ENCODE results near the gene ZSCAN5A. TPM values are rescaled to one million over a fixed set of nuclear protein-coding genes. Genes with fewer than 3 reads are reported as not detected.
A peak's percentile ranks its signal among the peaks of the same experiment; 100 is the strongest.
"Not testable (repeated sequence)": the region's sequence is repeated elsewhere in the genome, so short reads cannot be mapped to it uniquely, and the experiment has no call there.

The ZSCAN5A gene
- total RNA-seq, 4 donors from 2014 or later: 4.7 to 7.9 (median 7.1) TPM

- Histone ChIP-seq H3K27me3 (no peaks in the 10 kb centered on the region), H3K27ac (no peak overlapping the region), H3K9me3 (no peaks in the 10 kb centered on the region), H3K36me3 (no peaks in the 10 kb centered on the region), H3K4me1 (peaks cover 19% of the 10 kb centered on the region), H3K4me3 (no peak overlapping the region)
- no peak for DNase-seq (ENCODE audit: low spot score in 2 of 2)
- WGBS: 79% methylated on average over 10 of the region's 10 CpGs
- no peak for TF ChIP-seq POLR2AphosphoS5 (IDR thresholded peaks at IDR 0.05)
- TF ChIP-seq CTCF (IDR thresholded peaks at IDR 0.05): no peak
- TF ChIP-seq POLR2A (IDR thresholded peaks at IDR 0.05): no peak
- no peak for TF ChIP-seq EP300 (IDR thresholded peaks at IDR 0.05)
These were observed 1.6 kb downstream of the ZSCAN5A start for GRCh38 chr19:56312787-56313657.

DNA sequence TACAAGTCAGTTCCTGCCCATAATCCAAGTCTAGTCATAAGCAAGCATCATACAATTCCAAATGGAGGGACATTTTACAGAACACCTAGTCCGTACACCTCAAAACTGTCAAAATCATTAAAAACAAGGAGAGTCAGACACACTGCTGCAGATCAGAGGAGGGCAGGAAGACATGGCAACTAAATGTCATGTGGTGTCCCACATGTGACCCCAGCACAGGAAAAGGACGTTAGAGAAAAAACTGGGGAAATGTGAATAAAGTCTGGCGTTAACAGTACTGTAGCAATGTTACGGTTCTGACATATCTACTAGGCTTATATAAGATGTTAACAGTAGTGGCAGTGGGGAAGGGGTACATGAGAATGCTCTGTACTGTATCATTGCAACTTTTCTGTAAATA, 2.3 kb downstream of the ZSCAN5A start:
- Histone ChIP-seq H3K36me3 (no peaks in the 10 kb centered on the region), H3K27me3 (no peaks in the 10 kb centered on the region), H3K9me3 (no peaks in the 10 kb centered on the region), H3K4me3 (no peak overlapping the region), H3K27ac (no peak overlapping the region), H3K4me1 (peaks cover 19% of the 10 kb centered on the region)
- TF ChIP-seq POLR2A (IDR thresholded peaks at IDR 0.05) (no peak), EP300 (IDR thresholded peaks at IDR 0.05) (no peak)
- DNase-seq (ENCODE audit: low spot score in 2 of 2): no peak
- WGBS: 64% methylated on average over 4 of the region's 4 CpGs

GRCh38 chr19:56310462-56310861, 4.2 kb downstream of the ZSCAN5A start:
- Histone ChIP-seq H3K4me3 (no peak overlapping the region), H3K36me3 (peaks cover 4% of the 10 kb centered on the region), H3K27ac (no peak overlapping the region), H3K9me3 (no peaks in the 10 kb centered on the region), H3K4me1 (peaks cover 12% of the 10 kb centered on the region), H3K27me3 (no peaks in the 10 kb centered on the region)
- no peak for TF ChIP-seq POLR2A (IDR thresholded peaks at IDR 0.05)
- no peak for TF ChIP-seq POLR2AphosphoS5 (IDR thresholded peaks at IDR 0.05)
- TF ChIP-seq EP300 (IDR thresholded peaks at IDR 0.05): no peak
- TF ChIP-seq CTCF (IDR thresholded peaks at IDR 0.05): no peak
- no peak for DNase-seq (ENCODE audit: low spot score in 2 of 2)
- WGBS: 94% methylated on average over 7 of the region's 8 CpGs

GRCh38 chr19:56309511-56310185, 5.0 kb downstream of the ZSCAN5A start:
- Histone ChIP-seq H3K27ac (no peak overlapping the region), H3K4me1 (peaks cover 10% of the 10 kb centered on the region), H3K36me3 (peaks cover 11% of the 10 kb centered on the region), H3K4me3 (no peak overlapping the region), H3K27me3 (no peaks in the 10 kb centered on the region), H3K9me3 (no peaks in the 10 kb centered on the region)
- 72% methylated on average over 11 of the region's 11 CpGs for WGBS
- no peak for DNase-seq (ENCODE audit: low spot score in 2 of 2)
- peak; percentile 15 to 71 for TF ChIP-seq CTCF (IDR thresholded peaks at IDR 0.05)
- TF ChIP-seq POLR2AphosphoS5 (IDR thresholded peaks at IDR 0.05): no peak

- Histone ChIP-seq H3K9me3 (no peaks in the 10 kb centered on the region), H3K36me3 (peaks cover 17% of the 10 kb centered on the region), H3K4me3 (no peak overlapping the region), H3K27ac (no peak overlapping the region), H3K4me1 (peaks cover 7% of the 10 kb centered on the region), H3K27me3 (no peaks in the 10 kb centered on the region)
- TF ChIP-seq POLR2A (IDR thresholded peaks at IDR 0.05): no peak
- no peak for TF ChIP-seq EP300 (IDR thresholded peaks at IDR 0.05)
- TF ChIP-seq CTCF (IDR thresholded peaks at IDR 0.05): no peak
- 80% methylated on average over 7 of the region's 7 CpGs for WGBS
- DNase-seq (ENCODE audit: low spot score in 2 of 2): no peak
These were observed 5.8 kb downstream of the ZSCAN5A start for GRCh38 chr19:56308792-56309191.

GRCh38 chr19:56307062-56307461, 7.6 kb downstream of the ZSCAN5A start:
- H3K4me1 ChIP-seq; H3K9me3 ChIP-seq; H3K27me3 ChIP-seq; H3K4me3 ChIP-seq; H3K27ac ChIP-seq; DNase-seq (ENCODE audit: low spot score in 2 of 2): not testable (repeated sequence)
- WGBS: 73% methylated on average over 6 of the region's 6 CpGs
- H3K36me3 ChIP-seq: peaks cover 17% of the 10 kb centered on the region
